Measurements from ENCODE around the gene CERS6. TPM values are rescaled to one million over a fixed set of nuclear protein-coding genes. Genes with fewer than 3 reads are reported as not detected.

CERS6 gene
- total and polyA plus RNA-seq, 4 donors: 4.2 to 20.4 (median 10.1) TPM

- TF ChIP-seq EGR1 (IDR thresholded peaks at IDR 0.05; ENCODE audit: low read depth in 2 of 2) (no peak), TAF1 (conservative IDR thresholded peaks at IDR 0.05) (no peak), HNF4G (IDR thresholded peaks at IDR 0.05) (no peak), NR2F2 (IDR thresholded peaks at IDR 0.05) (no peak)
Observed at GRCh38 chr2:168584911-168585310, 128.8 kb downstream of the CERS6 start (continued).

- no peak for TF ChIP-seq EGR1 (IDR thresholded peaks at IDR 0.05; ENCODE audit: low read depth in 2 of 2)
- no peak for TF ChIP-seq YY1 (IDR thresholded peaks at IDR 0.05)
- TF ChIP-seq HNF4G (IDR thresholded peaks at IDR 0.05): no peak
- WGBS: 92% methylated on average over 4 of the region's 4 CpGs
- H3K36me3 ChIP-seq (ENCODE audit: control insufficient read depth in 4 of 4, insufficient read depth in 3 of 4, low read depth in 1 of 4, low read length in 3 of 4): no peaks in the 10 kb centered on the region
- peaks cover 0 to 2% (median 0%) of the 10 kb centered on the region in 4 donors for H3K4me1 ChIP-seq (ENCODE audit: control insufficient read depth in 4 of 4, insufficient read depth in 4 of 4, low read length in 3 of 4)
- no peak overlapping the region for H3K9ac ChIP-seq (ENCODE audit: low read depth in 1 of 2, low read length in 2 of 2)
- no peak overlapping the region for H3K27ac ChIP-seq (ENCODE audit: low read depth in 1 of 2, low read length in 2 of 2)
- DNase-seq (ENCODE audit: low spot score): no peak
- no peaks in the 10 kb centered on the region for H3K27me3 ChIP-seq (ENCODE audit: control insufficient read depth in 4 of 4, insufficient read depth in 4 of 4, low read length in 3 of 4)
- H3K4me3 ChIP-seq (ENCODE audit: low read depth in 1 of 3, low read length in 3 of 3): no peak overlapping the region
- H3K9me3 ChIP-seq (ENCODE audit: control insufficient read depth in 4 of 4, low read length in 3 of 4): no peaks in the 10 kb centered on the region
Observed at GRCh38 chr2:168585700-168586099, 129.6 kb downstream of the CERS6 start.

GRCh38 chr2:168587307-168587706 is 131.2 kb downstream of the CERS6 start:
- TF ChIP-seq NR2F2 (IDR thresholded peaks at IDR 0.05): no peak
- no peak for TF ChIP-seq CTCF (IDR thresholded peaks at IDR 0.05; ENCODE audit: low read depth, low read length, missing input control)
- TF ChIP-seq, protein P1, sequence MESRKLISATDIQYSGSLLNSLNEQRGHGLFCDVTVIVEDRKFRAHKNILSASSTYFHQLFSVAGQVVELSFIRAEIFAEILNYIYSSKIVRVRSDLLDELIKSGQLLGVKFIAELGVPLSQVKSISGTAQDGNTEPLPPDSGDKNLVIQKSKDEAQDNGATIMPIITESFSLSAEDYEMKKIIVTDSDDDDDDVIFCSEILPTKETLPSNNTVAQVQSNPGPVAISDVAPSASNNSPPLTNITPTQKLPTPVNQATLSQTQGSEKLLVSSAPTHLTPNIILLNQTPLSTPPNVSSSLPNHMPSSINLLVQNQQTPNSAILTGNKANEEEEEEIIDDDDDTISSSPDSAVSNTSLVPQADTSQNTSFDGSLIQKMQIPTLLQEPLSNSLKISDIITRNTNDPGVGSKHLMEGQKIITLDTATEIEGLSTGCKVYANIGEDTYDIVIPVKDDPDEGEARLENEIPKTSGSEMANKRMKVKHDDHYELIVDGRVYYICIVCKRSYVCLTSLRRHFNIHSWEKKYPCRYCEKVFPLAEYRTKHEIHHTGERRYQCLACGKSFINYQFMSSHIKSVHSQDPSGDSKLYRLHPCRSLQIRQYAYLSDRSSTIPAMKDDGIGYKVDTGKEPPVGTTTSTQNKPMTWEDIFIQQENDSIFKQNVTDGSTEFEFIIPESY (IDR thresholded peaks at IDR 0.05): no peak
- TF ChIP-seq HNF4A (conservative IDR thresholded peaks at IDR 0.05): no peak
- Histone ChIP-seq H3K9me3 (ENCODE audit: control insufficient read depth in 4 of 4, low read length in 3 of 4) (no peaks in the 10 kb centered on the region), H3K4me3 (ENCODE audit: low read depth in 1 of 3, low read length in 3 of 3) (no peak overlapping the region), H3K9ac (ENCODE audit: low read depth in 1 of 2, low read length in 2 of 2) (no peak overlapping the region), H3K27ac (ENCODE audit: low read depth in 1 of 2, low read length in 2 of 2) (no peak overlapping the region), H3K4me1 (ENCODE audit: control insufficient read depth in 4 of 4, insufficient read depth in 4 of 4, low read length in 3 of 4) (peaks cover 0 to 2% (median 0%) of the 10 kb centered on the region in 4 donors), H3K36me3 (ENCODE audit: control insufficient read depth in 4 of 4, insufficient read depth in 3 of 4, low read depth in 1 of 4, low read length in 3 of 4) (no peaks in the 10 kb centered on the region), H3K27me3 (ENCODE audit: control insufficient read depth in 4 of 4, insufficient read depth in 4 of 4, low read length in 3 of 4) (no peaks in the 10 kb centered on the region)
- 95% methylated on average over 2 of the region's 2 CpGs for WGBS
- no peak for DNase-seq (ENCODE audit: low spot score)

GRCh38 chr2:168589236-168590211 is 133.5 kb downstream of the CERS6 start:
- H3K4me3 ChIP-seq (ENCODE audit: low read depth in 1 of 3, low read length in 3 of 3): no peak overlapping the region
- no peaks in the 10 kb centered on the region for H3K4me1 ChIP-seq (ENCODE audit: control insufficient read depth in 4 of 4, insufficient read depth in 4 of 4, low read length in 3 of 4)
- no peak overlapping the region for H3K27ac ChIP-seq (ENCODE audit: low read depth in 1 of 2, low read length in 2 of 2)
- H3K9me3 ChIP-seq (ENCODE audit: control insufficient read depth in 4 of 4, low read length in 3 of 4): no peaks in the 10 kb centered on the region
- no peaks in the 10 kb centered on the region for H3K36me3 ChIP-seq (ENCODE audit: control insufficient read depth in 4 of 4, insufficient read depth in 3 of 4, low read depth in 1 of 4, low read length in 3 of 4)
- WGBS: 76% methylated on average over 5 of the region's 5 CpGs
- DNase-seq (ENCODE audit: low spot score): no peak
- H3K9ac ChIP-seq (ENCODE audit: low read depth in 1 of 2, low read length in 2 of 2): no peak overlapping the region
- no peaks in the 10 kb centered on the region for H3K27me3 ChIP-seq (ENCODE audit: control insufficient read depth in 4 of 4, insufficient read depth in 4 of 4, low read length in 3 of 4)
- TF ChIP-seq GABPA (IDR thresholded peaks at IDR 0.05 in 1 of 2, conservative IDR thresholded peaks at IDR 0.05 in 1 of 2) (no peak), MAX (IDR thresholded peaks at IDR 0.05) (no peak), CTCF (IDR thresholded peaks at IDR 0.05; ENCODE audit: low read depth, low read length, missing input control) (no peak), EGR1 (IDR thresholded peaks at IDR 0.05; ENCODE audit: low read depth in 2 of 2) (no peak), TAF1 (conservative IDR thresholded peaks at IDR 0.05) (no peak), RXRA (IDR thresholded peaks at IDR 0.05) (no peak), HNF4A (conservative IDR thresholded peaks at IDR 0.05) (no peak), FOXA1 (IDR thresholded peaks at IDR 0.05) (no peak), YY1 (IDR thresholded peaks at IDR 0.05) (no peak)
- TF ChIP-seq, protein P2, sequence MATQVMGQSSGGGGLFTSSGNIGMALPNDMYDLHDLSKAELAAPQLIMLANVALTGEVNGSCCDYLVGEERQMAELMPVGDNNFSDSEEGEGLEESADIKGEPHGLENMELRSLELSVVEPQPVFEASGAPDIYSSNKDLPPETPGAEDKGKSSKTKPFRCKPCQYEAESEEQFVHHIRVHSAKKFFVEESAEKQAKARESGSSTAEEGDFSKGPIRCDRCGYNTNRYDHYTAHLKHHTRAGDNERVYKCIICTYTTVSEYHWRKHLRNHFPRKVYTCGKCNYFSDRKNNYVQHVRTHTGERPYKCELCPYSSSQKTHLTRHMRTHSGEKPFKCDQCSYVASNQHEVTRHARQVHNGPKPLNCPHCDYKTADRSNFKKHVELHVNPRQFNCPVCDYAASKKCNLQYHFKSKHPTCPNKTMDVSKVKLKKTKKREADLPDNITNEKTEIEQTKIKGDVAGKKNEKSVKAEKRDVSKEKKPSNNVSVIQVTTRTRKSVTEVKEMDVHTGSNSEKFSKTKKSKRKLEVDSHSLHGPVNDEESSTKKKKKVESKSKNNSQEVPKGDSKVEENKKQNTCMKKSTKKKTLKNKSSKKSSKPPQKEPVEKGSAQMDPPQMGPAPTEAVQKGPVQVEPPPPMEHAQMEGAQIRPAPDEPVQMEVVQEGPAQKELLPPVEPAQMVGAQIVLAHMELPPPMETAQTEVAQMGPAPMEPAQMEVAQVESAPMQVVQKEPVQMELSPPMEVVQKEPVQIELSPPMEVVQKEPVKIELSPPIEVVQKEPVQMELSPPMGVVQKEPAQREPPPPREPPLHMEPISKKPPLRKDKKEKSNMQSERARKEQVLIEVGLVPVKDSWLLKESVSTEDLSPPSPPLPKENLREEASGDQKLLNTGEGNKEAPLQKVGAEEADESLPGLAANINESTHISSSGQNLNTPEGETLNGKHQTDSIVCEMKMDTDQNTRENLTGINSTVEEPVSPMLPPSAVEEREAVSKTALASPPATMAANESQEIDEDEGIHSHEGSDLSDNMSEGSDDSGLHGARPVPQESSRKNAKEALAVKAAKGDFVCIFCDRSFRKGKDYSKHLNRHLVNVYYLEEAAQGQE (IDR thresholded peaks at IDR 0.05): no peak

Data from liver (tissue), 9 donors.